Astrocyte (in vitro differentiated cells and primary cell): ENCODE data around the gene HNRNPF. TPM values are rescaled to one million over a fixed set of nuclear protein-coding genes. Genes with fewer than 3 reads are reported as not detected.
A peak's percentile ranks its signal among the peaks of the same experiment; 100 is the strongest.

ENCODE experiments used
- DNase-seq: peaks from one replicate; pipeline ENCODE4 v3.0.0-alpha.2; 2010; ENCODE audit warnings: low read depth
- FAIRE-seq: peaks from 2 replicates; lab custom pipeline; 2011; peaks lifted over from hg19 to GRCh38; lab: Jason Lieb, UNC
- H2AFZ ChIP-seq: 2 replicates; pipeline ENCODE4 v1.6.0; 2012; ENCODE audit warnings: low read depth, low read length, inconsistent platforms
- H3K27ac ChIP-seq: 2 replicates; pipeline ENCODE4 v1.5.1; 2011; ENCODE audit warnings: low read depth, low read length, inconsistent platforms
- H3K27me3 ChIP-seq: 2 replicates; pipeline ENCODE4 v1.6.0; 2011; ENCODE audit warnings: low read length, inconsistent platforms; ENCODE audit not compliant: insufficient read depth
- H3K36me3 ChIP-seq: 2 replicates; pipeline ENCODE4 v1.5.1; 2011; ENCODE audit warnings: low read length, inconsistent platforms; ENCODE audit not compliant: insufficient read depth
- H3K4me1 ChIP-seq: 2 replicates; pipeline ENCODE4 v1.5.1; 2011; ENCODE audit warnings: low read length, inconsistent platforms; ENCODE audit not compliant: insufficient read depth
- H3K4me2 ChIP-seq: 2 replicates; pipeline ENCODE4 v1.6.0; 2012; ENCODE audit warnings: low read length, inconsistent platforms
- H3K4me3 ChIP-seq: 2 replicates; pipeline ENCODE4 v1.5.1; 2011; ENCODE audit warnings: low read depth, mild to moderate bottlenecking, low read length, inconsistent platforms; ENCODE audit not compliant: insufficient read depth
- H3K79me2 ChIP-seq: 2 replicates; pipeline ENCODE4 v1.6.0; 2012; ENCODE audit warnings: mild to moderate bottlenecking, low read length, inconsistent platforms; ENCODE audit not compliant: insufficient read depth
- H3K9ac ChIP-seq: 2 replicates; pipeline ENCODE4 v1.6.0; 2012; ENCODE audit warnings: mild to moderate bottlenecking, low read length, inconsistent platforms
- H3K9me3 ChIP-seq: 2 replicates; pipeline ENCODE4 v1.5.1; 2012; ENCODE audit warnings: low read depth, mild to moderate bottlenecking, low read length, inconsistent platforms; ENCODE audit not compliant: insufficient read depth
- H4K20me1 ChIP-seq: 2 replicates; pipeline ENCODE4 v1.6.0; 2012; ENCODE audit warnings: low read length, inconsistent platforms; ENCODE audit not compliant: insufficient read depth
- H3K27ac Mint-ChIP-seq: one replicate; pipeline ENCODE4 v1.8.0; 2021; ENCODE audit warnings: mild to moderate bottlenecking, mixed read lengths; ENCODE audit not compliant: unreplicated experiment
- H3K27me3 Mint-ChIP-seq: one replicate; pipeline ENCODE4 v1.8.0; 2021; ENCODE audit warnings: low read depth, mixed read lengths; ENCODE audit not compliant: unreplicated experiment
- H3K36me3 Mint-ChIP-seq: one replicate; pipeline ENCODE4 v1.8.0; 2021; ENCODE audit warnings: low read depth, mixed read lengths; ENCODE audit not compliant: unreplicated experiment
- H3K4me1 Mint-ChIP-seq: one replicate; pipeline ENCODE4 v1.8.0; 2021; ENCODE audit warnings: low read depth, mixed read lengths; ENCODE audit not compliant: unreplicated experiment
- H3K4me3 Mint-ChIP-seq: one replicate; pipeline ENCODE4 v1.8.0; 2021; ENCODE audit warnings: mild to moderate bottlenecking, moderate library complexity, mixed read lengths; ENCODE audit not compliant: unreplicated experiment
- H3K9me3 Mint-ChIP-seq: one replicate; pipeline ENCODE4 v1.8.0; 2021; ENCODE audit warnings: mild to moderate bottlenecking, mixed read lengths; ENCODE audit not compliant: unreplicated experiment
- CTCF ChIP-seq: IDR thresholded peaks from 2 replicates; pipeline ENCODE4 v1.5.1; 2011; ENCODE audit warnings: low read depth, mild to moderate bottlenecking, inconsistent platforms, low read length, moderate library complexity; ENCODE audit not compliant: insufficient read depth
- EZH2 ChIP-seq: IDR thresholded peaks from 2 replicates; pipeline ENCODE4 v1.6.1; 2012; ENCODE audit warnings: mild to moderate bottlenecking, low read length, inconsistent platforms; ENCODE audit not compliant: insufficient read depth
- total RNA-seq: library from RNA; stranded (reverse); gene quantifications from 2 replicates; pipeline ENCODE4 v1.2.1, GENCODE V29; 2021

Gene HNRNPF
- total RNA-seq, 1 donor from 2014 or later: 151 TPM

- Mint-ChIP-seq H3K9me3 (no peaks in the 10 kb centered on the region), H3K36me3 (no peaks in the 10 kb centered on the region), H3K27me3 (peaks cover 11% of the 10 kb centered on the region), H3K4me1 (peaks cover 2% of the 10 kb centered on the region), H3K4me3 (no peak overlapping the region), H3K27ac (peak overlapping the region; percentile 28)
- Histone ChIP-seq H4K20me1 (no peaks in the 10 kb centered on the region), H3K27me3 (peaks cover 5% of the 10 kb centered on the region), H3K4me3 (no peak overlapping the region), H3K79me2 (no peaks in the 10 kb centered on the region), H3K4me1 (no peaks in the 10 kb centered on the region), H3K9me3 (no peaks in the 10 kb centered on the region), H3K9ac (no peak overlapping the region), H3K27ac (no peak overlapping the region), H3K4me2 (no peak overlapping the region), H3K36me3 (no peaks in the 10 kb centered on the region), H2AFZ (no peak overlapping the region)
- no peak for FAIRE-seq
- peak; percentile 36 for DNase-seq
- TF ChIP-seq EZH2: no peak
- peak; percentile 95 for TF ChIP-seq CTCF
Measured at GRCh38 chr10:43348511-43349312, 60.3 kb downstream of the HNRNPF start.

- Histone ChIP-seq H3K27me3 (peaks cover 5% of the 10 kb centered on the region), H3K4me2 (no peak overlapping the region), H2AFZ (no peak overlapping the region), H3K9me3 (no peaks in the 10 kb centered on the region), H4K20me1 (no peaks in the 10 kb centered on the region), H3K27ac (no peak overlapping the region), H3K4me1 (no peaks in the 10 kb centered on the region), H3K4me3 (no peak overlapping the region), H3K36me3 (no peaks in the 10 kb centered on the region), H3K79me2 (no peaks in the 10 kb centered on the region), H3K9ac (no peak overlapping the region)
- Mint-ChIP-seq H3K4me3 (no peak overlapping the region), H3K36me3 (no peaks in the 10 kb centered on the region), H3K9me3 (no peaks in the 10 kb centered on the region), H3K27ac (no peak overlapping the region), H3K27me3 (peaks cover 11% of the 10 kb centered on the region), H3K4me1 (peaks cover 2% of the 10 kb centered on the region)
- TF ChIP-seq EZH2 (no peak), CTCF (no peak)
- DNase-seq (no peak), FAIRE-seq (no peak)
Measured at GRCh38 chr10:43347997-43348396, 61.0 kb downstream of the HNRNPF start.

- H3K4me1 ChIP-seq: no peaks in the 10 kb centered on the region
- H3K27ac ChIP-seq: no peak overlapping the region
- H2AFZ ChIP-seq: no peak overlapping the region
- Mint-ChIP-seq H3K27me3 (peaks cover 11% of the 10 kb centered on the region), H3K9me3 (no peaks in the 10 kb centered on the region), H3K27ac (no peak overlapping the region), H3K4me3 (no peak overlapping the region), H3K36me3 (no peaks in the 10 kb centered on the region), H3K4me1 (peaks cover 10% of the 10 kb centered on the region)
- DNase-seq (no peak), FAIRE-seq (no peak)
- H3K9me3 ChIP-seq: no peaks in the 10 kb centered on the region
- H3K79me2 ChIP-seq: no peaks in the 10 kb centered on the region
- H3K36me3 ChIP-seq: no peaks in the 10 kb centered on the region
- no peak overlapping the region for H3K9ac ChIP-seq
- H4K20me1 ChIP-seq: no peaks in the 10 kb centered on the region
- H3K4me3 ChIP-seq: no peak overlapping the region
- no peak overlapping the region for H3K4me2 ChIP-seq
- no peak for TF ChIP-seq CTCF
- no peak for TF ChIP-seq EZH2
- peaks cover 2% of the 10 kb centered on the region for H3K27me3 ChIP-seq
Measured at GRCh38 chr10:43344051-43344450, 64.9 kb downstream of the HNRNPF start.
